GM21367 (cell line): ENCODE results near the gene G6PD.
"Not testable (repeated sequence)": the region's sequence is repeated elsewhere in the genome, so short reads cannot be mapped to it uniquely, and the experiment has no call there.

ENCODE experiments used
- ATAC-seq: cut with Tn5 transposase; IDR thresholded peaks from one replicate; pipeline ENCODE4 v1.9.1; 2021; ENCODE audit not compliant: unreplicated experiment

The G6PD gene

GRCh38 chrX:154515966-154516655, 30.5 kb downstream of the G6PD start, which contains the start of gene FAM3A:
TSS of gene FAM3A (minus strand) at chrX:154516232. CDS start at chrX:154515772, 460 bp downstream.
- peak; percentile 94 for ATAC-seq

GRCh38 chrX:154515090-154515965, 31.3 kb downstream of the G6PD start:
- no peak for ATAC-seq

GRCh38 chrX:154513716-154514115, 32.9 kb downstream of the G6PD start:
- ATAC-seq = no peak

- ATAC-seq = no peak
Observed at GRCh38 chrX:154512879-154513553, 33.6 kb downstream of the G6PD start.

GRCh38 chrX:154511761-154512160, 34.9 kb downstream of the G6PD start:
- ATAC-seq = no peak

GRCh38 chrX:154509455-154509854, 37.2 kb downstream of the G6PD start:
- no peak for ATAC-seq

- no peak for ATAC-seq
Observed at GRCh38 chrX:154508384-154508745, 38.3 kb downstream of the G6PD start.

- ATAC-seq = no peak
Observed at GRCh38 chrX:154507673-154508383, 38.8 kb downstream of the G6PD start.

GRCh38 chrX:154506483-154507332, 39.9 kb downstream of the G6PD start:
- no peak for ATAC-seq

- ATAC-seq = no peak
Observed at GRCh38 chrX:154505734-154506133, 40.9 kb downstream of the G6PD start.

- ATAC-seq = no peak
Observed at GRCh38 chrX:154502989-154503388, 43.7 kb downstream of the G6PD start.

- ATAC-seq = no peak
Observed at GRCh38 chrX:154502098-154502497, 44.5 kb downstream of the G6PD start.

GRCh38 chrX:154501423-154501822, 45.2 kb downstream of the G6PD start:
- not testable (repeated sequence) for ATAC-seq

GRCh38 chrX:154496591-154497137, 50.0 kb downstream of the G6PD start:
- not testable (repeated sequence) for ATAC-seq

GRCh38 chrX:154495472-154495922, 51.1 kb downstream of the G6PD start:
- ATAC-seq = no peak

- ATAC-seq = no peak
Observed at GRCh38 chrX:154494715-154495114, 51.9 kb downstream of the G6PD start.

GRCh38 chrX:154490414-154491083, 56.1 kb downstream of the G6PD start, which contains the start of gene SLC10A3:
TSS of gene SLC10A3 (minus strand) at chrX:154490629. CDS start at chrX:154488940, 1,689 bp downstream.
- peak; percentile 69 for ATAC-seq

- ATAC-seq = peak; percentile 21
Observed at GRCh38 chrX:154490021-154490413, 56.6 kb downstream of the G6PD start.

- no peak for ATAC-seq
Observed at GRCh38 chrX:154489182-154489581, 57.5 kb downstream of the G6PD start.
